ENCODE results near the gene CPNE4. TPM values are rescaled to one million over a fixed set of nuclear protein-coding genes. Genes with fewer than 3 reads are reported as not detected.

CPNE4 gene
- total RNA-seq, 1 experiment from 2014 or later: 1.9 TPM

- no peak overlapping the region for H4K5ac ChIP-seq (ENCODE audit: insufficient read length, low read depth, low read length)
- H2BK120ac ChIP-seq (ENCODE audit: low read depth, low read length, poor library complexity, severe bottlenecking): no peak overlapping the region
- Mint-ChIP-seq H3K4me3 (no peak overlapping the region), H3K36me3 (ENCODE audit: insufficient read depth in 1 of 3, low read depth in 3 of 3) (peaks cover 17 to 42% (median 35%) of the 10 kb centered on the region in 3 experiments), H3K27ac (no peak overlapping the region; a peak in 1 of 7 replicates), H3K27me3 (ENCODE audit: low read depth) (no peaks in the 10 kb centered on the region), H3K9me3 (no peaks in the 10 kb centered on the region), H3K4me1 (no peaks in the 10 kb centered on the region)
- no peak overlapping the region for H3K18ac ChIP-seq (ENCODE audit: insufficient read length, low read depth, low read length)
- no peak overlapping the region for H3K56ac ChIP-seq (ENCODE audit: insufficient read length, low read depth, low read length)
- no peak overlapping the region for H3K23ac ChIP-seq (ENCODE audit: insufficient read length, low read depth, low read length)
- no peaks in the 10 kb centered on the region for H4K20me1 ChIP-seq (ENCODE audit: control insufficient read depth, insufficient read depth, insufficient read length)
- H3K4ac ChIP-seq (ENCODE audit: low read depth, low read length): no peak overlapping the region
- no peak overlapping the region for H2BK5ac ChIP-seq (ENCODE audit: insufficient read length, low read length)
- H2AFZ ChIP-seq (ENCODE audit: low read length): no peak overlapping the region
- H3K23me2 ChIP-seq (ENCODE audit: insufficient read length, low read depth, low read length, poor library complexity, severe bottlenecking): no peaks in the 10 kb centered on the region
- no peak overlapping the region for H3K27ac ChIP-seq (ENCODE audit: insufficient read length, low read depth, low read length)
- no peak overlapping the region for H3K14ac ChIP-seq (ENCODE audit: insufficient read depth, low read length)
- TF ChIP-seq, protein P1, sequence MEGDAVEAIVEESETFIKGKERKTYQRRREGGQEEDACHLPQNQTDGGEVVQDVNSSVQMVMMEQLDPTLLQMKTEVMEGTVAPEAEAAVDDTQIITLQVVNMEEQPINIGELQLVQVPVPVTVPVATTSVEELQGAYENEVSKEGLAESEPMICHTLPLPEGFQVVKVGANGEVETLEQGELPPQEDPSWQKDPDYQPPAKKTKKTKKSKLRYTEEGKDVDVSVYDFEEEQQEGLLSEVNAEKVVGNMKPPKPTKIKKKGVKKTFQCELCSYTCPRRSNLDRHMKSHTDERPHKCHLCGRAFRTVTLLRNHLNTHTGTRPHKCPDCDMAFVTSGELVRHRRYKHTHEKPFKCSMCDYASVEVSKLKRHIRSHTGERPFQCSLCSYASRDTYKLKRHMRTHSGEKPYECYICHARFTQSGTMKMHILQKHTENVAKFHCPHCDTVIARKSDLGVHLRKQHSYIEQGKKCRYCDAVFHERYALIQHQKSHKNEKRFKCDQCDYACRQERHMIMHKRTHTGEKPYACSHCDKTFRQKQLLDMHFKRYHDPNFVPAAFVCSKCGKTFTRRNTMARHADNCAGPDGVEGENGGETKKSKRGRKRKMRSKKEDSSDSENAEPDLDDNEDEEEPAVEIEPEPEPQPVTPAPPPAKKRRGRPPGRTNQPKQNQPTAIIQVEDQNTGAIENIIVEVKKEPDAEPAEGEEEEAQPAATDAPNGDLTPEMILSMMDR (conservative IDR thresholded peaks at IDR 0.05): no peak
- no peak overlapping the region for H4K91ac ChIP-seq (ENCODE audit: insufficient read length, low read depth, low read length)
- no peak overlapping the region for H2AK5ac ChIP-seq (ENCODE audit: insufficient read length, low read length)
- no peaks in the 10 kb centered on the region for H3K27me3 ChIP-seq (ENCODE audit: insufficient read depth, low read length)
- no peaks in the 10 kb centered on the region for H3K79me1 ChIP-seq (ENCODE audit: insufficient read depth, low read depth, low read length, poor library complexity, severe bottlenecking)
- no peak overlapping the region for H4K8ac ChIP-seq (replicated peaks; ENCODE audit: insufficient read length, low read depth, low read length)
- H3K9me3 ChIP-seq (ENCODE audit: control insufficient read depth, low read depth, low read length): no peaks in the 10 kb centered on the region
- H3K79me2 ChIP-seq (ENCODE audit: insufficient read depth, low read length): no peaks in the 10 kb centered on the region; the same call in 1 of the 2 replicates
- H3K4me2 ChIP-seq (ENCODE audit: insufficient read depth, insufficient read length, low read length): no peak overlapping the region
- no peak overlapping the region for H2BK20ac ChIP-seq (ENCODE audit: low read depth, low read length, poor library complexity, severe bottlenecking)
- H2BK12ac ChIP-seq (ENCODE audit: insufficient read length, low read depth, low read length): no peak overlapping the region
- H3K9ac ChIP-seq (ENCODE audit: extremely low read depth, insufficient read length, low read length): no peak overlapping the region
- no peak overlapping the region for H3T11ph ChIP-seq (ENCODE audit: low read length)
- no peaks in the 10 kb centered on the region for H3K4me1 ChIP-seq (ENCODE audit: insufficient read depth, low read length)
- DNase-seq: no peak
- WGBS (ENCODE audit: extremely low coverage, insufficient read length, low lambda C conversion rate): no CpG with 5 or more reads among the region's 4 CpGs
- H2BK15ac ChIP-seq (ENCODE audit: low read depth, low read length): no peak overlapping the region
Observed at GRCh38 chr3:131484496-131485111, 550.2 kb downstream of the CPNE4 start.

Small RNA genes within 50 kb of the gene (microRNA-seq; reads per million reads assigned to microRNA genes)
- not detected for gene MIR5704 (ENCODE audit: borderline microRNAs expressed)
